Sciatic nerve (tissue), 2 donors: ENCODE measurements around the gene ERCC5. TPM values are rescaled to one million over a fixed set of nuclear protein-coding genes. Genes with fewer than 3 reads are reported as not detected.
A peak's percentile ranks its signal among the peaks of the same experiment; 100 is the strongest.

ENCODE experiments used
- ATAC-seq: fragments of 200-7000 bp; cut with Tn5 transposase; one replicate; pipeline ENCODE4 v1.9.1; 2020; ENCODE audit warnings: mild to moderate bottlenecking, moderate library complexity
- DNase-seq: peaks from one replicate; pipeline ENCODE4 v3.0.0-alpha.2; 2020; ENCODE audit warnings: low spot score
- intact Hi-C: fragments of 100-400 bp; cut with DNase I; formaldehyde crosslinking; loops from one replicate; pipeline ENCODE4 v1.14.2; 2022
- total RNA-seq: library from RNA; stranded (reverse); fragmentation: NEBNext Ultra II Directional; extraction: Animal tissue kit (Norgen Biotek cat#: 25700); gene quantifications from one replicate; pipeline ENCODE4 v1.2.1, GENCODE V29; 2021
- donor health status: DM: no; HTN: no; CAD: no.
- donor health status: DM: no; HTN: no; CAD: no.

ERCC5 gene
- 59.8 TPM for total RNA-seq

- intact Hi-C loops, result no loop called here
- ATAC-seq (peak; percentile 97), DNase-seq (peak; percentile 97)
Measured at GRCh38 chr13:102845630-102846260, at the start of gene ERCC5. ERCC5 (plus strand) TSS chr13:102846032; CDS start chr13:102846267, 235 bp downstream.

- DNase-seq (peak; percentile 93), ATAC-seq (peak; percentile 98)
- intact Hi-C loops, result no loop called here
Measured at GRCh38 chr13:102798581-102799425, 47.0 kb upstream of the ERCC5 start, which contains the start of the genes BIVM and POGLUT2. BIVM (plus strand) TSS chr13:102799119; CDS start chr13:102807268, 8,149 bp downstream. POGLUT2 (minus strand) TSS chr13:102798976; CDS start chr13:102798670, 306 bp downstream.

- intact Hi-C loops, result no loop called here
- DNase-seq (peak; percentile 65), ATAC-seq (peak; percentile 57)
Measured at GRCh38 chr13:102799426-102800144, 46.2 kb upstream of the ERCC5 start.

GRCh38 chr13:102800145-102801041, 45.4 kb upstream of the ERCC5 start:
- intact Hi-C loops, result no loop called here
- ATAC-seq (peak; percentile 85), DNase-seq (peak; percentile 89)

- DNase-seq, result no peak
- no peak for ATAC-seq
- intact Hi-C loops, result no loop called here
Measured at GRCh38 chr13:102805680-102806079, 40.2 kb upstream of the ERCC5 start.

GRCh38 chr13:102807699-102808098, 38.1 kb upstream of the ERCC5 start:
- ATAC-seq (no peak), DNase-seq (no peak)
- intact Hi-C loops, result no loop called here

- DNase-seq (no peak), ATAC-seq (no peak)
- intact Hi-C loops, result no loop called here
Measured at GRCh38 chr13:102812611-102813287, 33.1 kb upstream of the ERCC5 start.

GRCh38 chr13:102814025-102814607, 31.7 kb upstream of the ERCC5 start:
- intact Hi-C loops, result no loop called here
- no peak for ATAC-seq
- DNase-seq, result no peak

- intact Hi-C loops, result no loop called here
- DNase-seq (no peak), ATAC-seq (no peak)
Measured at GRCh38 chr13:102814793-102815192, 31.0 kb upstream of the ERCC5 start.

GRCh38 chr13:102815788-102816187, 30.0 kb upstream of the ERCC5 start:
- no peak for DNase-seq
- intact Hi-C loops, result no loop called here
- no peak for ATAC-seq

GRCh38 chr13:102816708-102817107, 29.1 kb upstream of the ERCC5 start:
- intact Hi-C loops, result no loop called here
- DNase-seq, result no peak
- ATAC-seq, result no peak

GRCh38 chr13:102817241-102817640, 28.6 kb upstream of the ERCC5 start:
- no peak for DNase-seq
- ATAC-seq, result no peak
- intact Hi-C loops, result no loop called here

GRCh38 chr13:102817907-102818306, 27.9 kb upstream of the ERCC5 start:
- ATAC-seq, result no peak
- intact Hi-C loops, result no loop called here
- no peak for DNase-seq

- DNase-seq (no peak), ATAC-seq (no peak)
- intact Hi-C loops, result no loop called here
Measured at GRCh38 chr13:102825400-102825799, 20.4 kb upstream of the ERCC5 start.

- intact Hi-C loops, result no loop called here
- DNase-seq (no peak), ATAC-seq (no peak)
Measured at GRCh38 chr13:102825921-102826706, 19.7 kb upstream of the ERCC5 start.

GRCh38 chr13:102830646-102831045, 15.2 kb upstream of the ERCC5 start:
- ATAC-seq (no peak), DNase-seq (no peak)
- intact Hi-C loops, result loop anchor here (10.0 kb wide), 1 partner anchor 246 kb away; no protein-coding TSS in a partner anchor

- intact Hi-C loops, result loop anchor here (10.0 kb wide), 1 partner anchor 252 kb away; no protein-coding TSS in a partner anchor
- no peak for DNase-seq
- ATAC-seq, result no peak
Measured at GRCh38 chr13:102836471-102836870, 9.4 kb upstream of the ERCC5 start.
